ES-I3 (cell line): Measurements from ENCODE around the gene KRT14.
"Not testable (repeated sequence)": the region's sequence is repeated elsewhere in the genome, so short reads cannot be mapped to it uniquely, and the experiment has no call there.

Experiments
- H3K36me3 ChIP-seq: 2 replicates; pipeline ENCODE4 v1.6.1; 2013; ENCODE audit warnings: mild to moderate bottlenecking, low read length, control low read depth, moderate library complexity; ENCODE audit not compliant: insufficient read depth
- H3K4me1 ChIP-seq: 2 replicates; pipeline ENCODE4 v1.6.1; 2013; ENCODE audit warnings: mild to moderate bottlenecking, control low read depth, low read length; ENCODE audit not compliant: insufficient read depth
- H3K9ac ChIP-seq: 2 replicates; pipeline ENCODE4 v1.6.1; 2013; ENCODE audit warnings: low read depth, mild to moderate bottlenecking, low read length, moderate library complexity
- H3K9me3 ChIP-seq: 2 replicates; pipeline ENCODE4 v1.6.1; 2013; ENCODE audit warnings: mild to moderate bottlenecking, low read length, moderate library complexity; ENCODE audit not compliant: control insufficient read depth, insufficient read depth

The KRT14 gene

DNA sequence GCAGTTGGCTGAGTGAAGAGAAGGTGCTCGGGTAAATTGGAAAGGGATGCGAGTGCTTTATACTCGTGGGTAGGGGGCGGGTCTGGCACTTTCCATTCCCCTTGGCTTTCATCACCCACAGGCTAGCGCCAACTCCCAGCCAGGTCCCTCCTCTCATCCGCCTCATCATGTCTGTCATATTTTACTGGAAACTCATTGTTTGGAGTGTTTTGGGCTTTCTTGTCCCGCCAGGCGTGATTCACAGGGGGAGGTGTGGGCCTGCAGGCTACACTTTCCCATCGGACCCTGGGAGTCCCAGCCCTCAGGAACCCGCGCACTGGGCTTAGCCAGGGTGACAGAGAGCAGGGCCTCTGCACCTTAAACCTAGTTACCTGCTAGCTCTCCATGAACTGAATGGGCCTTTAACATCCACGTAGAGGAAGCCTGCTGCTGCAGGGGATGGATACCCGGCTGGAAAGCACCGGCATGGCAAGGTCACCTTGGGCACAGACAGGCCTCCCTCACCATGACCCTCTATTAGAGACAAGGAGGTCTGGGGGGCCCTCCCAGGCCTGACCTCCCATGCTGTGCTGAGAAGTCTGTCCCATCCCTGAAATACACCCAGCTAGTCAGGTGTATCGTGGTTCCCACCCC, at the start of gene KRT14:
KRT14 (minus strand) TSS at position 33 of the 633 bp plus-strand sequence. CDS start 61 bp downstream, outside the sequence.
- Histone ChIP-seq H3K4me1 (no peaks in the 10 kb centered on the region), H3K9me3 (no peaks in the 10 kb centered on the region), H3K9ac (no peak within 1 kb of the TSS), H3K36me3 (no peaks in the 10 kb centered on the region)

DNA sequence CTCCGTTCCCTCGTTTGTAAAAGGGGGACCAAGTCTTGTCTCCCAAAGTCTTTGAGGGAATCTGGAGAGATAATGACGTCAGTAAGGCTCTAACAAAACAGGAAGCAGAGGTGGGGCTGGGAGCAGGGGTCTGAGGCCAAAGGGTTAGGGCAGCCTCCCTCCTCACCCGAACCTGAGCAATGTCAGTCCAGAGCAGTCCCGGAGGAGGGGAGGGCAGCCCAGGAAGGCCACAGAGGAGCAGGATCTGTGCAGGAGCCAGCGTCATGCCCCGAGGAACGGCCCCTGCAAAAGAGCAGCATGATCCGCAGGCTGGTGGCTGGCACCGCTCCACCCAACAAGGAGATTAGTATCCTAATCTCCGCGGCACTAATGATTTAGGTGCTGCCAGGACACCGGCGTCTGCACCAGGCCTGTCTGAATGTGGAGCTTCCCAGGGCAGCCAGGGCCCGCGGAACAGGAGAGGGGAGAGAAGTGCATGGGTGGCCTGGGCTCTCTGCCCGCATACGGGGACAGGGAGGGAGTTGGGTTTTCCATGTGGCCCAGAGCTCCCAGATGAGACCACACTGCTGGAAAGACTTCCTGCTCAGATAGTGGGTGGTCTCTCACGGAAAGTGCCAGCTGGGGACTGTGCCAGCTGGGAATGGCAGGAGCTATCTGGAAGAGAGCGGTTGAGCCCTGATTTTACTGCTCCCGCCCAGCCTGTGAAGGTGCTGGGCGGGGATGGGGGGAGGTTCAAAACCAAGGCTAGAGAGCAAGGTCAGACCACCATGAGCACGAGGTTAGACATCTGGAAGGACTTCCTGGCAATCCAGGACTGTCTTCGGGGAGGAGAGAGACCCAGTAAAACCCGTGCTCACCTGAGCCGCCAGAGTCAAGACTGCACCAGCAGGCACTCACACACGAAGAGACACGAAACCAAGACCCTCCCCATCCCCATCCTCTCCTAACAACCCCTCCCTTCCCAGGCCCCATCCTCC, 48.7 kb upstream of the KRT14 start:
- Histone ChIP-seq H3K4me1 (peaks cover 13% of the 10 kb centered on the region; the same call in 1 of the 2 replicates), H3K9ac (no peak overlapping the region), H3K36me3 (no peaks in the 10 kb centered on the region), H3K9me3 (no peaks in the 10 kb centered on the region)

DNA sequence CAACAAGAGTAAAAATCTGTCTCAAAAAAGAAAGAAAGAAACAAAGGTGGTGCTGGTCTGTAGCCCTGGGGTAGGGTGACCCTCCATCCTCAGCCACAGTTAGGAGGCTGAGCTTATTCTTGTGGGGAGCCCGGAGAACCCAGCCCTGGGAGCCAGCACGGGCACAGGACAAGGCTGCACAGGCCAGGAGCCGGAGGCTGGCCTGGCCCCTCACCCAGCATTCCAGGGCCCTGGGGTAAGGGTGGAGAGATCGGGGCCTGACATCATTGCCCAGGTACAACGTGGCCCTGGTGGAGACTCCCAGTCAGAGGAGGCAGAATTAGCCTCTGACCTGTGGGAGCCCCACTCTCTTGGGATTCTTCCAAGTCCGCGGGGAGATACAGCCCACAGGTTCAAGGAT, 47.9 kb upstream of the KRT14 start:
- Histone ChIP-seq H3K4me1 (peaks cover 13% of the 10 kb centered on the region; the same call in 1 of the 2 replicates), H3K36me3 (no peaks in the 10 kb centered on the region), H3K9me3 (no peaks in the 10 kb centered on the region), H3K9ac (no peak overlapping the region)

DNA sequence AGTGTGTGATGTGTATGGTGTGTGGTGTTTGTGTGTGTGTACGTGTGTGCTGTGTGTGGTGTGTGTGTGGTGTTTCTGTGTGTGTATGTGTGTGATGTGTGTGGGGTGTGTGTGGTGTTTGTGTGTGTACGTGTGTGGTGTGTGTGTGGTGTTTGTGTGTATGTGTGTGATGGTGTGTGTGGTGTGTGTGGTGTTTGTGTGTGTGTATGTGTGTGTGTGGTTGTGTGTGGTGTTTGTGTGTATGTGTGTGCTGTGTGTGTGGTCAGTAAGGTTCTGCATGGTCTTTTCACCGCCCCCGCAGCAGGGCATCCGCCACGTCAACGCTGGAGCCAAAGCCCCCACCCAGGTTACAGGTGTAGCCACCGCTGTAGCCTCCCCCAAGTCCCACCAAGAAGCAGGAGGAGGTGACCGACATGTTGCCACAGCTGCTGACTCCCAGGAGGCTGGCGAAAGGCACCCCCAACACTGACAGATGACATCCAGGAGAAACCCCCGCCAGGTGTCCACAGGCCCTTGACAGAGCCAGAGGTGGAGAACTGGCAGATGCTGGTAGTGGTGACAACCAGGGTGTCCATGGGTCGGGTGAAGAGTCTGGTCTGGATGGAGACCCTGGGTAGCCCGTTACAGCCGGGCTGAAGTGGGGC, 47.0 kb upstream of the KRT14 start:
- Histone ChIP-seq H3K36me3 (no peaks in the 10 kb centered on the region), H3K4me1 (peaks cover 13% of the 10 kb centered on the region; the same call in 1 of the 2 replicates), H3K9ac (no peak overlapping the region), H3K9me3 (no peaks in the 10 kb centered on the region)

DNA sequence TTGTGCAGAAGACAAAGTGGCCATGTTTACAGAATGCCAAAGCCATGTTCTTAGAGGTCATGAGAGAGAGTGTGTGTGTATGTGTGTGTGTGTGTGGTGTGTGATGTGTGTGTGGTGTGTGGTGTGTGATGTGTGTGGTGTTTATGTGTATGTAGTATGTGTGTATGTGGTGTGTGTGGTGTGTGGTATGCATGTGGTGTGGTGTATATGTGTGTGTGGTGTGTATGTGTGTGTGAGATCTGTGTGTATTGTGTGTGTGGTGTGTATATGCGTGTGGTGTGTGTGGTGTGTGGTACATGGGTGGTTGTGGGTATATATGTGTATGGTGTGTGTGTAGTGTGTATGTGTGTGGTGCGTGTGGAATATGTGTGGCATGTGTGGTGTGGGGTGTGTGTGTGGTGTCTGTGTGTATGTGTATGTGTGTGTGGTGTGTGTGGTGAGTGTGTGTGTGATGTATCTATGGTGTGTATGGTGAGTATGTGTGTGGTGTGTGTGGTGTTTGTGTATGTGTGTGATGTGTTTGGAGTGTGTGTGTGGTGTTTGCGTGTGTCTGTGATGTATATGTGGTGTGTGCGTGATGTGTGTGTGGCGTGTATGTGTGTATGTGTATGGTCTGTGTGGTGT, 45.9 kb upstream of the KRT14 start:
- peaks cover 13% of the 10 kb centered on the region; the same call in 1 of the 2 replicates for H3K4me1 ChIP-seq
- no peaks in the 10 kb centered on the region for H3K9me3 ChIP-seq
- no peak overlapping the region for H3K9ac ChIP-seq
- H3K36me3 ChIP-seq: no peaks in the 10 kb centered on the region

DNA sequence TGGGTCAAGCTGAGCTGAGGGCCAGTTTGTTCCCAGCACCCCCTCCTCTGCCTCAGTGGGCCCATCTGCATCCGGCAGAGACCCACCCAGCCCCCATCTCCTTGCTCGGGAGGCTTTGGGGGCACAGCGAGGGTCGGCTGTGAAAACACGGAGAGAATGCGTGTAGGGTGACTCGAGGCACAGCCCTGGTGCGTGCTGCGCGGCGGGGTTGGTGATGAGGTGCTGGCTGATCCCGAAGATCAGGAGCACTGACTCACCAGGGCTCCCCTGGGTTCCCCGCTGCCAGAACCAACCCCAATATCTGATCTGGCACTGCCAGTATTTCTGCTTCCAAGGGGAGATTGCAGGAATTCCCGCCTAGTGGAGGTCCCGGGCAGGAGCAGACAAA, 45.2 kb upstream of the KRT14 start:
- Histone ChIP-seq H3K4me1 (peaks cover 13% of the 10 kb centered on the region; the same call in 1 of the 2 replicates), H3K9me3 (no peaks in the 10 kb centered on the region), H3K9ac (no peak overlapping the region), H3K36me3 (no peaks in the 10 kb centered on the region)

DNA sequence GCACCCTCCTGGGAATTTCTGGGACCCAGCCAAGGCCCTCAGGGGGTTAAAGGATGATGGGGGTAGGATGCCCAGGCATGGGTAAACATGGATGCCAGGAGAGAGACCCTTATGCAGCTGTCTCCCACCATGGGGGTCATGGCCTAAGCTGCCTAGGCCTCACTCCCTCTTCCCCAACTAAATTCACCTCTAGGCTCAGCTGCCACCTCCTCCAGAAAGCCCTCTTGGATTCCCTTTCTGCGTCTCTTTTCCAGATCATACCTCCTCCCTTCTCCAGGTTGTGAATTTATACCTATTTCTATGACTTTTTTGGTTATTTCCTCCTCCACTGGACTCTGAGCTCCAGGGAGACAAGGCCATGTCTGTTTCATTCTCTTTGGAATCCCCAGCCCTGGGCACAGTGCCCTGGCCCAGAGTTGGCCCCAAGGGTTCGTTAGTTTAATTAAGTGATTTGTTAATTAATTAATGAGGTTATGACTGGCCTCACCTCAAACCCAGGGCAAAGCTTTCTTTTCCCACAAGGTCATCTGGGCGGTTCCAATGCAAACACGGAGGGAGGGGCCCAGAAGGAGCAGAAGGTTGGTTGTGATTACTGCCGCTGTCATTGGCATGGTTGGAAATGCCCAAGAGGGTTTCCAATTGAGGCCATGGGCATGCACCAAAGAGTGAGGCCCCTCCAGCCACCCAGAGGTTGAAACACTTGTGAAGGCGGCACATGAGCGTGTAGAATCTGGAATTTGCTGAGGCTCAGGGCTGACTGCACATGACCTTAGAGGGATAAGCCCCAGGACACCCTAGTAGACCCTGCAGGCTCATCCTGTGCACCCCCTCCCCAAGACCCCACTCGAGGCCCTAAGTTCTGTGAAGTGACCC, 44.6 kb upstream of the KRT14 start:
- H3K9me3 ChIP-seq: no peaks in the 10 kb centered on the region
- H3K4me1 ChIP-seq: peaks cover 13% of the 10 kb centered on the region; the same call in 1 of the 2 replicates
- no peak overlapping the region for H3K9ac ChIP-seq
- H3K36me3 ChIP-seq: no peaks in the 10 kb centered on the region

DNA sequence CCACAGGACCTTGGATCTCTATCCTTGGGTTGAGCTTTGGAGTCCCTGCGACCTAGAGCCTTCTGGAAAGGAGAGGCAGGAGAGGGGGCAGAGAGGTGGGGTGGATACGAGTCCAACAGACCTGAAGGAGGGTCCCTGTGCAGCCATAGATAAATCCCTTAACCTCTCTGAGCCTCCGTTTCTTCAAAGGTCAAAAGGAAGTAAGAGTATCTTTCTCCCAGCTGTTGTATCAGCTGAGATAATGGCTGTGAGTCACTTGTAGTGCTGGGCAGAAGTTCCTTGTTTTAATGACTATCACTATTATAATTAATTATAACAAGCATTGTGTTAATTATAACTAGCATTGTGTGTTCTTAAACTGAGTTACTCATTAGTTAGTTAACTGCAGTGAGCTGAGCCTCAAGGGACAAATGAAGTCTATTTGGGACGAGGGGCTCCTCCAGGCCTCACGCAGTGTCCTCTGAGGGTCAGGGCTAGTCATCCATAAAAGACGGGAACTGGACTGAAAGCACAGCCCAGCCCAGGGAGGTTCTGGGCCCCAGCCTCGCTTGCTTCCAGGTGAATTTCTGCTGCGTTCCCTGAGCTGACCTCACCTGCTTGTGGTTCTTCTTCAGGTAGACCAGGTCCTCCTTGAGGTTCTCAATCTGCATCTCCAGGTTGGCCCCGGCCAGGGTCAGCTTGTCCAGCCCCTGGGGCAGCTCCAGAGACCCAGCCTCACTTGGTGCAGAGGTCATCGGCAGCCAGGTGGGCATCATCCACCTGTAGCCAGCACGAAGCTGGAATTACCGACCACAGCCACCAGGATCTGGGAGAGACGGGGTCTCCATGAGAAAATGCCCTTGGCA, 43.4 kb upstream of the KRT14 start:
- Histone ChIP-seq H3K9me3 (no peaks in the 10 kb centered on the region), H3K4me1 (peaks cover 4% of the 10 kb centered on the region; the same call in 1 of the 2 replicates), H3K36me3 (no peaks in the 10 kb centered on the region), H3K9ac (no peak overlapping the region)

DNA sequence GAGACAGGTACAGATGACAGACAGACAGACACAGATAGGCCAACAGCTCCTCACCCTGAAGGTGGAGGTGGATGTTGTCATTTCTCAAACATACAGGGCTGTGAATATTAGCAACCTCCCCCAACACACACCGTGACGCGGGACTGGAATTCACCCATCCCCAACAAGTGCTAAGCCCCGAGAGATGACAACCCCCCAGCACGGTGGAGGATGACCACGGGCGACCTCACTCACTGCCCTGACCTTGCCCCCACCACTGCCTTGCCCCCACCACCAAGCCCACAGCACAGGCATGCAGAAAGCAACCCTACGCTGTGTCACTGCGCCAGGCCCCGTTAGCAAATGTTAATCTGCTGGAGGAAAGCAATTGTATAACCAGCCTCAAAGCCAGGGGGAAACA, 42.6 kb upstream of the KRT14 start:
- Histone ChIP-seq H3K9ac (no peak overlapping the region), H3K9me3 (no peaks in the 10 kb centered on the region), H3K4me1 (0 out of 2 replicates have a peak, but pooled peaks cover 3% of the 10 kb centered on the region), H3K36me3 (no peaks in the 10 kb centered on the region)

DNA sequence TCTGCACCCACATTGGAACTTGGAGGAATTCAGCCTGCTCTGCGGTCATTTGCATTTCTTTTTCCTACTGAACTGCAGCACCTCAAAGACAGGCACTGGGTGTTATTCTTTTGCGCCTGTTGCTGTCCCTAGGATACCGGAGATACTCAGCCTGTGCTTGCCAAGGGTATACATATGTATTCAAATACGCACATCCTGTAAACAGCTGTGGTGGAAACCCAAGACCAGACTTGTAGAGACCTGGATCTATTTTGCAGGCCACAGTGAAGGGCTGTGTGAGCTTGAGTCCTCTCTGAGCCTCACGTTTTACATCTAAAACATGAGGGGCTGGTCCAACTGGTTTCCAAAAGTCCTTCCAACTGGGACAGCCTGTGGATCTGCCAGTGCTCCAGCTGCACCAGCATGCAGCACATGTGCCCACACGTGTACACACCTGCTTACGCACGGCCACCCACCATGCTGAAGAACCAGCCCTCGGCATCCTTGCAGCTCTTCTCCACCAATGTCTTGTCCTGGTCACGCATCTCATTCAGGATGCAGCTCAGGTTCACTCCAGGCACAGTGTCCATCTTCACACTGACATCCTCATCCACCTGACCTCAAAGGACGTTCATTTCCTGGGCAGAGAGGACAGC, 42.0 kb upstream of the KRT14 start:
- H3K4me1 ChIP-seq, H3K9me3 ChIP-seq, H3K9ac ChIP-seq, H3K36me3 ChIP-seq: not testable (repeated sequence)

DNA sequence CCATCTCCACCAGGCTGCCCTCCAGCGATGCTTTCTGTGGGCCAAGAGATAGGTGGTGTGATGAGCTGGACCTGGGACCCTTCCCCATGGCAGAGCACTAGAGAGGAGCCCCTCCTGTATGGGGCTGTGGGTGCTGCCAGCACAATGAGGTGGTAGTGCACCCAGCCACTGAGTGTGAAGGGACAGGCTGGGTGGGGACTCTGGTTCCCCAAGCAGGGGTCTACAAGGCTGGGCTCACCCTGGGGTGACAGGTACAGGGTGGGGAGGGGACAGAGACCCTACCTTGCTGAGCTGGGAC, 41.3 kb upstream of the KRT14 start:
- not testable (repeated sequence) for H3K9ac ChIP-seq, H3K9me3 ChIP-seq, H3K36me3 ChIP-seq, H3K4me1 ChIP-seq

DNA sequence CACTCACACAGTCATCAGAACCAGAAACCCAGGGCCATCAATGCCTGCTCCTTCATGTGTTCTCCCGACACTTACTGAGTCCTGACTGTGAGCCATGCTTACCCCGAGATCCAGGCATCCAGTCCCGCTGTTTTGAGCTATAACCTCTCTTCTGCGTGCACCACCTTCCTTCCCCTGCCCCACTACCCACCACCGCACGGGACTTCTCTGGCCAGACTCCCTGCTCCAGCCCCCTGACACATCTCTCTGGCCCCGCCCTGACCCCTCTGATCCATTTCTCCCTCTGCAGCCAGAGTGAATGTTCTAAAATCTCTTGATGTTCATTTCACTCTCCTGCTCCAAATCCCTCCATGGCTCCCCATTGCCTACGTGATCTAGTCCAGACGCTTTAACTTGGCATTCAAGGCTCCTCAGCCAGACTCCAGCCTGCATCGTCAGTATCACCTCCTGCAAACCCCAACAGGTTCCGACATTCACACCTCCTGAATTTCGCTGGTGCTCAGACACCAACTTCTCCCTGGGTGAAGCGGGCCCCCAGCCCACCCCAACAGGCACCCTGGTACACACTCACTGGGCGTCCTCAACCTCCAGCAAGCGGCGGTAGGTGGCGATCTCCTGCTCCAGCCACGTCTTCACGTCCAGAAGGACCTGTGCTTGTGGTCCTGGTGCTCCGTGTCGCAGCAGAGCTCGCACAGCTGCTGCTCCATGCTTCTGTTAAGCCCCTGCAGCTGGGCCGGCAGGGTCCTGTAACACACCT, 40.8 kb upstream of the KRT14 start:
- Histone ChIP-seq H3K4me1 (peaks cover 5% of the 10 kb centered on the region; the same call in 1 of the 2 replicates), H3K9ac (no peak overlapping the region), H3K9me3 (no peaks in the 10 kb centered on the region), H3K36me3 (no peaks in the 10 kb centered on the region)
